ENCODE data around the gene SGMS1.

Gene SGMS1

DNA sequence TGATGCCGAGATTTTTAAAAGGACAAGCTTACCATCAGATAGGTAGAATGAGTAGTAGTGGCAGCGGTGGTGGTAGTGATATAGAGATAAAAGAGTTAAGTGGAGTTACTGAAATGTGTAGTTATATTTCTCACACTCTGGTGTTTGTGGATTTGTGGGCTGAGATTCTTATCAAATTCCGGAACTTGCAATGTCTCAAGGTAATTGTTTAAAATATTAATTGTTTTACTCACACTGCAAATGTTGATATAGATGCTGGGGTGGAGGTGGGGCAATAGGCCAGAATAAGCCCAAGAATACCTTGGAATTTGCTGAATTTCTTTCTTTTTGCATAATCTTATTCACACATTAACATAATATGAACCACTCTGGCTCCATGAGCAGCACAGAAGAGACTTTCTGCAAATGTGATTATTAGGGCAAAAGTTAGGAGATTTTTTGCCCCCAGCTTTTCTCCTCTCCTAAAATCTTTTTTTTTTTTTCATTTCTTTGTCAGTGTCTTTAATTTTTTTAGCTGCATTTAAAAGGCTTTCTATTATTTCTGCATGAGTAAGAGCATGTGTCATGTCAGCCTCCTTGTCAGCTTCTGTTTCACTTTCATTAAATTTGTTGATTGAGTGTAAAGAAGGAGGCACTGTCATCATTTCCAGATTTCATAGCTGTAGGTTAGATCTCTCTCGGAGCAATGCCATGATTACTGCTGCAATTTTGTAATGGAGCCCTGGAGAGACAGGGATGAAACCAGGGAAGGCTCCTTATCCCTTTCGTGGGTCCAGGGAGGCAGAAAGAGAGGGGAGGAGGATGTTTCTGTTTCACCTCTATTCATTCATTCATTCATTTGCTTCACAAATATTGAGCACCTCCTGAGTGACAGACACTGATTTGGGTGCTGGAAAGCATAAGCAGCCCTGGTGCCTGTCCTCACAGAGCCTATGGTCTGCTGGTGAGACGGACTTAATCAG, 13.1 kb upstream of the SGMS1 start:
- DNase-seq (ENCODE audit: low read depth), result no peak

DNA sequence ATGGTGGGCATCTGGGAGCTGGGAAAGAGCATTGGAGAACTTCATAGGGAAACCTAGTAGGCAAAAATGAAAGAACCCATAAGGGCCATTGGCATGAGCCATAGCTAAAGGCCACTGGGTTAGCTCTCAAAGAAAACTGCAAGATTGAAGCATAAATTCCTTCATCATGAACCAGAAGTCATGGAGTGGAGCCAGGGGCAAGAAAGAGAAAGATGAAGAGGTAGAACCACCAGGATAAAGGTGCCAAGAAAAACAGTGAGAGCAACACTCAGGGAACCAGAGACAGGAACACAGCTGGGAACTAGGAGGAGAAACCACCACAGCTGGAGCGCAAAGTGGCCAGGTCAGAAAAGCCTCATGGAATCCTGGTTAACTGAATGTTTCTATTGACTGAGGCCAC, 11.5 kb upstream of the SGMS1 start:
- DNase-seq (ENCODE audit: low read depth), result no peak

DNA sequence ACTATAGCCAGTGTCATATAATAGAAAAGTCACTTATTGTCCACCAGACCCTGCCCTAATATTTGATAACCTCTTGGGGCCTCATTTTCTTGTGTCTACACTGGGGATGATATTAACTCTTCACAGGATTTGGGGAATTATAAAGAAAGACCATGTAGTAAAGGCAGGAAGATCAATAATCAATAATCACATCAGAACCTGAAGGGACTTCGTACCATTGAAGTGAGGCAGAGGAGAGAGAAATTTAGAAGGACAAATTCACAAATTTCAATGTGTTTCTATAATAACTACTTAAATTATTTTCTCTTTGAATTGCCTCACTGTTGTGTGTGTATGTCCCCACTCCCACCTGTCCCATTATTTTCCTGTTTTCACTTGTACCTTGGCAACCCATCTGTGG, 10.7 kb upstream of the SGMS1 start:
- no peak for DNase-seq (ENCODE audit: low read depth)

DNA sequence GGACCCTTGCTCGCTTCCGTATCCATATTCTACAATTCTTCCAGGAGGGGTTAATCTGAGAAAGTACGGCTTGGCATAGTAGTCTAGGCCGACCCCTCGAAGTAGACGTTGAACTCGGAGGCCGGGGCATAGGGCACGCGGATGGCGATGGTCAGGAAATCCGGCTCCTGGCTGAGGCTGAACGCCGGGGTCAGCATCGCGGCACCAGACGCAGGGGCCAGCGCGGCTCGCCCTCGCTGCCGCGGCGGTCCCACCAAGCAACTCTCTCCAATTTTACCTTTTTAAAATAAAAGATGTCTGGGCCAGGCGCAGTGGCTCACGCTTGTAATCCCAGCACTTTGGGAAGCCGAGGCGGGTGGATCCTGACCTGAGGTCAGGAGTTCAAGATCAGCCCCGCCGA, 7.3 kb upstream of the SGMS1 start:
- DNase-seq (ENCODE audit: low read depth), result no peak

DNA sequence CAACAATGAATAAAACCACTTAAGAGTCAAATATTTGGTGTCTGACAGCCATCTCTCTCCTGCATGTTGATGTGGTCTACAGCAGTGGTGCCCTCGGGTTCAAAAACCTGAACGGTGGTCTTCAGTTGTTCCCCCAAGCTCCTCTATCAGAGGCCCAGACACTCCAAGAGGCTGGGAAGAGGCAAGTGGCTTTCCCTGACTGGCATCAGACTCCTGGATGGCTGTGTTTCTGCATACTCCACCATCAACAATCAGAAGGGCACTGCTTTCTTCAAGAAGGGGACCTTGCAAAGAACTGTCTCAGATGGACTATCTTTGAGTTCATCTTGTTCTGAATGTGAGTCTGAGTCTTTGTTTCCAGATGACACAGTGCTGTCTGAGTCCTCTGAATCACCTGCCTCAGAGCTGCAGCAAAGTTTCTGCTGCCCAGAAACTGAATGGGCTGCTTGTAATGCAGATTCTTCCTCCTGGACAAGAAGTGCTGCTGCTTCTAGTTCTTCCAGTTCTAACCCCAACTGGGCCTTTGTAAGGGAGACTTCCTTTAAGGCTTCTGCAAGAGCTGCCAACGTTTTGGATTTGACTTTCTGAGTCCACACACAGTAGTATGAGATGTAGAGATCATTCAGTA, 5.9 kb upstream of the SGMS1 start:
- no peak for DNase-seq (ENCODE audit: low read depth)

DNA sequence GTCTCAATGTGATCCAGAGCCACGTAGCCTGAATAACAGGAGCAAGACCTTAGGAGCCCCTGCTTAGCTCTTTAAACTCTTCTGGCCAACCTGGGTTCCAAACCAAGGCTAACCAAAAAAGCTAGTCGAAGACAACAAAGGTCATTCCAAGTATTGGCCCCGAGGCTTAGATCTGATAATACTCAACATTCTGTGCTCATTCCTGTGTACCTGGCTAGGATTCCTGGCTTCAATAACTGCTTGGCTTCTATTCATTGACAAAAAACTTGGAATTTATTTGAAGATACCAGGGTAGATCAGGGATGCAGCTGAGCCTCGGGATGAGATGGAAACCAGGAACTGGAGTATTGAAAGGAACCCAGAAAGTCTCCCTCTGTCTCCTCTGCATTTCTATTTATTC, 4.1 kb upstream of the SGMS1 start:
- no peak for DNase-seq (ENCODE audit: low read depth)

DNA sequence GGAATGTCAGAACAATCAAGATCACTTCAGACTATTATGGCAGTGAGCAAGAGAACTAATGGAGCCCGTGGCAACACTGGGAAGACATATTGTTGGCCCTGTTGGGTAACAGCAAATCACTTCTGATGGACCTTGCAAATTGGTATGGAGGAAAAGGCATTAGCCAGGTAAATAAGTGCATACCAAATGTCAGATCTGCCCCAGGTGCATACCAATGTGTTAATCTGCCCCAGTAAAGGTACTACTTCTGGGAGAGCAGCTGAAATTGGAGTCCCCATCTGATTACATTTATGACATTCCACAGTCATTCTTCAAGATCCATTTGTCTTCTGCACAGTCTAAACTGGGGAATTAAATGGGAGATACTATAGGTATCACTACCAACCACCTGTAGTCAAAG, 3.7 kb upstream of the SGMS1 start:
- DNase-seq (ENCODE audit: low read depth), result no peak

DNA sequence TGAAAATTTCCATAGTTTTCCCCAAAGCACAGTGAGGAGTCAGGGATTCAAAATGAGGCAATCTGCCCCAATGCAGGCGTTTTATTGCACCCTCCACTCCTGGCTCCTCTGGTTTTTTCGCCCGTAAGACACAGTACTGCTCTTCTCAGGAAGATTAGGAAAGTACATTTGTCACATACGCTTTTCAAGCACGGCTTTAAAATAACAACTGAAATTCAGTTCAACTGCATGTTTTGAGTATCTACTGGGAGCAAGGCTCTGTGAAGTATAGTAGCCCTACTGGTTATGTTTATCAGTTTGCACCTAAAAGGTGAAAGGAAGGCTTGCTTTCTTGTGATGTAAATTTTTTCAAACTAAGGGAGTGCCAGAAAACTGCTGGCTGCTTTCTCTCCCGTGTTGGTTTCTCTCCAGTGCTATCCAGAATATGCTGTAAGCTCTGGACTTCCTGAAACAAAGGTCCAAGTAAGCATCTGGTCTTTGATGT, 1.9 kb upstream of the SGMS1 start:
- no peak for DNase-seq (ENCODE audit: low read depth)

DNA sequence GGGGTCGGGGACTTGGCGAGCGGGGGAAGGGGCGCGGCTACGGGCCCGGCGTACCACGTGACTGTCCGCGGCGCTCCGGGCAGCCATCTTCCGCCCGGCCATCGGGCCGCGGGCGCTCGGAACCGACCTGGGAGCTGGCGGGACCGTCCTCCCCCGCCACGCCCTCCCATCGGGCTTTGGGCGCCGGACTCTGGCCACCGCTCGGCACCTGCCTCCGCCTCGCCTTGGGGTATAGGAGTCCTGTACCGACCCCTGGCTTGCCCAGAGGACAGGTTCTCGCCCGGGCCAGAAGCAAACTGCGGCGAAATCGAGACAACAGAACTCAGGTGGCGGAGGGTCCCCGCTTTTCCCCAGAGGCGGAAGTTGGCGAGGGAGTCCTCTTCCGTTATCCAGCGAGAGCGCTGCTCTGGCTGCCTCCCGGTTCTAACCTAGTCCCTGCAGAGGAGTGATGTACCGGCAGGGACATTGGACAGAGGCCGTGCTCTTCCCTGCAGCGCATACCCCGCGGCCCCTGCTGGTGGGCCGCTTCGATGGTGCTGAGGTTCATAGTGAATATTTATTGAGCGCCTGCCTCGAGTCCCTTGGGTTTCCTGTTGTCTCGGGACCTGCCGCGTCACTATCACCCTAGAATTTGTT, 1.2 kb upstream of the SGMS1 start:
- DNase-seq (ENCODE audit: low read depth), result peak; percentile 42

DNA sequence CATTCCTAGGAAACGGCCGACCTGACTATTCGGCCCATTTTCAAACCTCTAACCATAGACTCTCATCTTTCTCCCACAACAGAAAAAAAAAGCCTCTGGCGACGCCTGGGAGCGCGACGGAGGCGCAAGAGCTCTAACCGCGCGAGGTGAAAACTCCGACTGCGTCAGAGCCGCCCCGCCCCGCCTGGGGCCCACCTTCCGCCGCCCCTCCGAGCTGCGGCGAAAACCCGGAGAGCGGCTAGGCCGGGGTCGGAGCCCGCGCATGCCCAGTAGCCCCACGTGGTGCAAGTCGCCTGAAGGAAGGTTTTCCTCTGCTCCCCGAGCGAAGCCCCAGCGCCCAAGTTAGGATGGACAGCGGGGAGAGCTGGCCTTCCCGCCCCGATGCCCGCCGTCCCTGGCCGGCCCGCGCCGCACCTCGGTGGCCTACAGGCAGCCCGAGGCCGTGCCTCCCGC, 683 bp upstream of the SGMS1 start:
- DNase-seq (ENCODE audit: low read depth), result peak; percentile 98

DNA sequence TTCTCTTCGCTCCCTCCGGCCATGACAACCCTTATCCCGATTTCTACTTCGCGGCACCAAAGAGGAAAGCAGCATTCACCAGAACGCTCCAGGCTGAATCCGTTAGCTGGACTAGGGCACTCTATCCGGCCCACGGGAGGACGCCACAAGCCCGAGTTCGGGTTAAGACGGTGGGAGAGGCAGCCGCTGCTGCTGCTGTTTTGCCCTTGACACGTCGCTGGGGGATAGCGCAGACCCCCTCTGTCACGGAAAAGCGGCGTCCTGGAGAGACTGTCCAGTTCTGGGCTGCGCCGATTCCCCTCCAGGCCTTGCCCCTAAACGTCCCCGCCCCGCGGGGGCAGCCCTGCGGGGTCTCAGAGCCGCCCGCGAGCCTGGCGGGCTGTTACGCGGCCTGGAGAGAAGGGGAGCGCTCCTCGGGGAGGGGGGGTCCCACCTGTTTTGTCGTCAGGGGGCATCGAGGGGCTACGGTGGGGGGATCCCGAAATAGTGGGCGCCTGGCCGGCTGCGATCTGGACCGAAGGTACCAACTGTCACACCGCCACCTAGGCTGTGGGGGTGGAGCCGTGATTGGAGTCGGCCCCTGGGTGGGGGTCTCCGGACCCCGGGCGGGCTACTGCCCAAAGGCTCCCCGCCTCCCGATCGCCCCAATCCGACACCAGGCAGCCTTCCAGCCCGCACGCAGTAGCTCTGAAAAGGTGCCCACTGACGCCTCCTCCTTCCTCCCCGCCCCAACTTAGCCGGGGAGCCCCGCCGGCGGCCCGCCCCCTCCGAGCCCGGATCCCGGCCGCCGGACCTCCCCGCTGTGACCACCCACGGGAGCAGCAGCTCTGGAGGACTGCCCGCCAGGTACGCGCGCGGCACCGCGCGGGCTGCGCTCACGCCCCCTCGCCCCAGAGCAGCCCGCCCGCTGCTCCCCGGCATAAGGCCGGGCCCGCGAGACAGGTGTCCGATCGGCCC, 772 bp downstream of the SGMS1 start:
- DNase-seq (ENCODE audit: low read depth), result peak; percentile 28

DNA sequence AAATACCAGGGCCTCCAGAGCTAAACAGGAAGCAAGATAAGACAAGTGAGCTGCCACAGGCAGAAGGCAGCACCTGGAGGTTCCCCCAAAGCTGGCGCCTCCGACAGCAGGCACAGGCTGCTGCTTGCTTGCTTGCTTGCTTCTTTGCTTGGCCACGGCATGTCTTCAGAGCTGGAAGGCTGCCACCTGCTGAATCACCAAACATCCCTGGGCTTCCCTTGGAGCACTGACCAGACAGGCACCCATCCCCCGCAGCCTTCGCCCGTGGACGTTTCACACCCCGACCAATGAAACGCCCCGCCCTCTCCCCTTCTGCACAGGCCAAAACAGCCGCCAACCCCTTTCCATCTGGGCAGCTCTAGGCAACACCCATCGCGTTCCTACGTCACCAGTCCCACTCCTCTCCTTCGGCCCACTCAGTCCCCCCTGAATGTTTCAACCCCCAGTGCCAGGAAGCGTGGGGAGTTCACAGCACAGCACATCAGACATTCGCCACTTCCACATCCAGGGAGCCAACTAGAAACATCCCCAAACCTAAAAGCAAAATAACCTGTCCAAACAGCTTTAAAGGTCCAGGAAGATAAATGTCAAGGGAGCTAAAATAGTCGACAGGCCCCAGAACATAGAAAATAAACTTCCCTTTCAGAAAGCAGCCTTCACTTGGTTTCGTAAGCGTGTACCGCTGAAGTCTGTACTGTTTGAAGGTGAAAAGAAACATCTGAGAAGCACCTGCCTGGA, 1.6 kb downstream of the SGMS1 start:
- DNase-seq (ENCODE audit: low read depth), result peak; percentile 45

DNA sequence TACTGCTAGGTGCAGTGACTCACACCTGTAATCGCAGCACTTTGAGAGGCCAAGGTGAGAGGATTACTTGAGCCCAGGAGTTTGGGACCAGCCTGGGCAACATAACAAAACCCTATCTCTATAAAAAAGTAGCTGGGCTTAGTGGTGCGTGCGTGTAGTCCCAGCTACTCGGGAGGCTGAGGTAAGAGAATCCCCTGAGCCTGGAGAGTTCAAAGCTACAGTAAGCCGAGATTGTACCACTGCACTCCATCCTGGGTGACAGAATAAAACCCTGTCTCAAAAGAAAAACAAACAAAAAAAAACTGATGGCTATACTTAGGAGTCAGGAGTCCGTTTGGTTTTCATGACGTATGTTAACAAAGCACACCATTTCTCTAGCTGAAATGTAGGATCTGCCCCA, 2.9 kb downstream of the SGMS1 start:
- DNase-seq (ENCODE audit: low read depth), result no peak

DNA sequence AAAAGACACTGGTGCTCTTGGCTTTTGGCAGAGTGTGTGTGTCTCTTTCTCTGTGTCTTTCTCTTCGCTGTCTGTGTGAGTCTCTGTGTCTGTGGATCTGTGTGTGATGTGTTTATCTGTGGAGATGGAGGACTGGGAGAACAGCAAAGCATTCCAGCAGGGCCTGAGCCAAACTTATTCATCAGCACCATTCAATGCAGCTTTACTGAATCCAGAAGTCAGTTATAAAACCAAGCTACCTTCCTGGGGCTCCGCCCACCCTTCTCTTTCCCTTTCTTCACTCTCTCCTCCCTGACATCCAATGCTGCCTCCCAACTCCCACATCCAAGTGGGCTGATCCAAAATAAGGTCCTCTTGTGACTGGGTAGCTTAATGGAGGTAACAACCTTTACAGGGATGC, 3.9 kb downstream of the SGMS1 start:
- DNase-seq (ENCODE audit: low read depth), result no peak

DNA sequence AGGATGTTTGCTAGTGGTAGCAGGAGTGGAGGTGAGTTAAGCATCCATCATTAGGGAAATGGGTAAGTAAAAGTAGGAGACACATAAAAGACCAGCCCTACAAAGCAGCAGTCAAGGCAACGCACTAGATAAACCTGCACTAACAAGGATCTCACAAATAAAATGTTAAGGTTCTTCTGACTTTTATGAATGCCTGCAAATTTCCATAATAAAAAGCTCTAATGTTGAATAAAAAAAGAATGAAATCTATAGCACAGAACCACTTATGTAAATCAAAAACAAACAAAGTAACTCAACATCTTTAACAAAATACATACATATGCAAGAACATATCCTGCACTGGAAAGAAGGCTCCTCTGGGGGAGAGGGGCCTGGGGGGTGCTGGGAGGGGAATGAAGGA, 4.6 kb downstream of the SGMS1 start:
- no peak for DNase-seq (ENCODE audit: low read depth)

DNA sequence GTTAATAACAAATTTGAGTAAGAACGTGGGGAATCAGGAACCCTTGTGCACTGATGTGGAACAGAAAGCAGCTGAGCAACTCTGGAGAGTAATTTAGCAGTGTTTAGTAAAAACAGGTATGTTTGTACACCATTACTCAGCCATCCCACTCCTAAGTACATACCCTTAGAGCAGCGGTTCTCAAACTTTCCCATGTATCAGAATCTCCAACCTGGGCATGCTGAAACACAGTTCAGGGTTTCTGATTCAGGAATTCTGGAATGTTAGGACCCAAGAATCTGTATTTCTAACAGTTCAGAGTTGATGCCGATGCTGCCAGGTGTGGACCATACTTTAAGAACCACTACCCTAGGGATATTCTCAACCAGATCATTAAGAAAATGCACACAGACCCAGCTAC, 5.1 kb downstream of the SGMS1 start:
- DNase-seq (ENCODE audit: low read depth), result no peak

DNA sequence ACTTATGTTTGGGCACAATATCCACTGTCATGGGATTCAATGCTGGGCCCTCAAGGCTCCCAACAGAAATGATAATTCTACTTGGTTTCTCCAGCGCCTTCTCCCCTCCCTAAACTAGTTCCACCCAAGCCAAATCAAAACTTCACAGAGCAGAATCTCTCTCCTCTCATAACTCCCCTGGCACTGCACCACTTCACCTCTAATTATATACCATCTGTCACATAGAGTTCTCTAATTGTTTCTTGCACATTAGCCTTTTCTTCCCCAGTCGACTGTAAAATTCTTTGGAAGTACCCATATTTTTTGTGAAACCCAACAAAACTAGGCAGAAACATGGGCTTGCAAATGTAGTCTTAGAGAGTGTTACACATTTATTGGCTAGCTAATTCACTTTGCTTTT, 8.1 kb downstream of the SGMS1 start:
- no peak for DNase-seq (ENCODE audit: low read depth)

DNA sequence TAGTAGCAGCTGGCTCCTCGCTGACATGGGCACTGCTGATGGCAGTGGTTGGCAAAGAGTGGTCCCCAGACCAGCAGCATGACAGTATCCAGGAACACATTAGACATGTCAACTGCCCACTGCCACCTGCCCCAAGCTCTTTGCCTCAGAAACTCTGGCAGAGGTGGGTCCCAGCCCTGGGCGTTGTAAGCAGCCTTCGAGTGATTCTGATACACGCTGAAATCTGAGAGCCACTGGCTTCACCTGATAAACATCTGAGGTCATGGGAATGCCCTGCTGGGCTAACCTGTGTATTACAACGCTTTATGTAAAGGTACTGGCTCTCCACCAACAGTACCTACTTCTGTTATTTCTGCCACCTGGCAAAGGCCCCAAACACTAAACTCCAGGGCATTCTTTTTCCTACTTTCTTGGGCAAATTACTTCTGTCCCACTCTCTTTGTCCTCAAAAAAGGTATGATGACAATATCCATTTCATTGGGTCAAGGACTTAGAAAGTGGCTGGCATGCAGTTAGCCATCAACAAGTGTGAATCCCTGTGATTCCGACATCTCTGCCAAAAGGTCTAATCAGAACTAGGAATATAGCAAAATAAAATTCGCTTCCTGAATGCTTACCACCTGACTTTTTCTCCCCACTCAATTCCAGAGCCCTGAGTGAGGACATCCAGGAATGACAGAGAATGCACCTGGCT, 9.2 kb downstream of the SGMS1 start:
- DNase-seq (ENCODE audit: low read depth), result no peak

DNA sequence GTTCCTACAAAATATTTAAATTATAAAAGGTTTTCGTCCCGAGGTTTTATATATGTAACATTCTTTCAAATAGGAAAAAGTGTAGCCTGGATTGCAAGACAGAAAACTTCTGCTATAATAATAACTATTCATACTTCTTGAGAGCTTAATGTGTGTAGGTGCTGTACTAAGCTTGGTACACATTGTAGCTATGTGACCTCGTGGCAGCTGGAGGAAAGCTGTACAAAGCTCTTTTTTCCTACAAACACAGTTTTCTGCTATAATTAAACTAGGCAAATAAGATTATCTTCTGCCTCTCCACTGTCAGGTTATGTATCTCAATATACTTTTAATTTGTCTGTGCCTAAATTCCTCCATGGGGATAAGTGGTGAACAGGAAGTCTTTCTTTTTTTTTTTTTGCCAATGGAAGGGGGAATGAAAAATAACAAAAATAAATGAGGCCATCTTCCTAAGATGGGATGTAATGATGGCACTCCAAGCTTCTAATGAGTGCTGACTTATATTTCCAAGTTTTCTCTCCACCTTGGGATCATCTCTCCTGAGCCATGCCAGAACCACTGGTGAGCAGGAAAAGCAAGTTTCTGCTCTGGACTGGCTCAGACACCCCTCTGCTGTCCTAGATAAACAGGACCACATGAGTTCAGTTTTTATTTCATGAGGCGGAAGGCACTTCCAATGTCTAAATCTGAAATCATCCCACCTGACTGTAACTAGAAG, 9.9 kb downstream of the SGMS1 start:
- DNase-seq (ENCODE audit: low read depth), result no peak

DNA sequence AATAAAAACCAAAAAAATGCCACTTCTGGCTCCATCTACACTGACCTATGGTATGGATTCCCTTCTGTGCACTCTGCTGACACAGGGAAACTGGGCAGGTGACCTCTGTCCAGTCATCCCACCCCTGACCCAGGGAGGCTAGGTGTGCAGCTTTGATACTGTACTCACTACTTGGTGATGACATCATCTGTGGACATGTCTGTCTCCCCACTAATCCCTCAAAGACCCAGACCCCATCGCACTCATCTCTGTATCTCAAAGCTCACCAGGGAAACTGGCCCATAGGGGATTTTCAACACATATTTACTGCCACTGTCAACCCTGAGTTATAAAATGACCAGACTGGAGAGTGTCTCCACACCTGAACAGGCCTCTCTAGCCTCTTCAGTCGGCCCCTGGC, 10.6 kb downstream of the SGMS1 start:
- DNase-seq (ENCODE audit: low read depth), result no peak

All from stimulated activated CD8-positive, alpha-beta memory T cell treated with anti-CD3 and anti-CD28 coated beads, Interleukin-4, amount 100 ng/mL, for 24 hours (primary cell).